Measurements from ENCODE around the gene GNAL. TPM values are rescaled to one million over a fixed set of nuclear protein-coding genes. Genes with fewer than 3 reads are reported as not detected.
"Not testable (repeated sequence)": the region's sequence is repeated elsewhere in the genome, so short reads cannot be mapped to it uniquely, and the experiment has no call there.

Gene GNAL
- total and polyA plus RNA-seq, 2 of the 4 experiments (the other 2 are of a cell fraction), result 0.15 to 0.36 TPM

DNA sequence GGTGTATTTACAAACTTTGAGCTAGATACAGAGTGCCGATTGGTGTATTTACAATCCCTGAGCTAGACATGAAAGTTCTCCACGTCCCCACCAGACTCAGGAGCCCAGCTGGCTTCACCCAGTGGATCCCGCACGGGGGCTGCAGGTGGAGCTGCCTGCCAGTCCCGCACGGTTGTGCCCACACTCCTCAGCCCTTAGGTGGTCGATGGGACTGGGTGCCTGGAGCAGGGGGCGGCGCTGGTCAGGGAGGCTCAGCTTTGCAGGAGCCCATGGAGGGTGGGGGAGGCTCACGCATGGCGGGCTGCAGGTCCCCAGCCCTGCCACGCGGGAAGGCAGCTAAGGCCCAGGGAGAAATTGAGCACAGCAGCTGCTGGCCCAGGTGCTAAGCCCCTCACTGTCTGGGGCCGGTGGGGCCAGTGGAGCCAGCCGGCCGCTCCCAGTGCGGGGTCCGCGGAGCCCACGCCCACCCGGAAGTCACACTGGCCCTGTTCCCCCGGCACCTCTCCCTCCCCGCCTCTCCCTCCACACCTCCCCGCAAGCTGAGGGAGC is 27.8 kb downstream of the GNAL start:
- in situ Hi-C loops (cut with MboI; ENCODE audit: low sequenced_read_pairs); H3K23ac ChIP-seq (ENCODE audit: low read depth, low read length); H4K8ac ChIP-seq (ENCODE audit: low read depth in 2 of 2, low read length in 2 of 2); H3K9me3 ChIP-seq (ENCODE audit: control insufficient read depth, insufficient read depth, low read length); ATAC-seq (ENCODE audit: low read depth); H3K9me1 ChIP-seq (ENCODE audit: insufficient read depth, low read length); H3K4ac ChIP-seq (ENCODE audit: low read depth, low read length); CTCF ChIA-PET; H2BK5ac ChIP-seq (ENCODE audit: low read depth, low read length, poor library complexity, severe bottlenecking); H3K56ac ChIP-seq (ENCODE audit: extremely low read depth, insufficient read depth, low read length); H3K9ac ChIP-seq (ENCODE audit: low read depth, low read length); H3K14ac ChIP-seq (replicated peaks; ENCODE audit: low read depth, low read length); dilution Hi-C loops (cut with HindIII; ENCODE audit: low sequenced_read_pairs, unreplicated experiment); H2AFZ ChIP-seq (replicated peaks; ENCODE audit: low read length, poor library complexity); H3K4me3 ChIP-seq (ENCODE audit: insufficient read depth, low read depth, low read length); H4K5ac ChIP-seq (ENCODE audit: low read depth, low read length); intact Hi-C loops (cut with micrococcal nuclease); H3K36me3 ChIP-seq (ENCODE audit: control insufficient read depth, insufficient read depth, low read length); H4K20me1 ChIP-seq (ENCODE audit: insufficient read depth, low read length); H2BK120ac ChIP-seq (ENCODE audit: low read depth, low read length); H3K79me1 ChIP-seq (ENCODE audit: low read depth in 1 of 2, low read length in 2 of 2); H3K4me2 ChIP-seq (ENCODE audit: low read depth, low read length); POLR2A ChIA-PET (ENCODE audit: unreplicated experiment); H3K4me1 ChIP-seq (ENCODE audit: control insufficient read depth, insufficient read depth, low read length); DNase-seq; H2BK20ac ChIP-seq (ENCODE audit: low read depth, low read length); H2AK5ac ChIP-seq (ENCODE audit: low read depth, low read length); BruUV-seq (replicated peaks); H4K91ac ChIP-seq (ENCODE audit: insufficient read depth, low read depth, low read length); H3K18ac ChIP-seq (ENCODE audit: low read depth, low read length); H2BK15ac ChIP-seq (ENCODE audit: low read depth, low read length); H3K27ac ChIP-seq (ENCODE audit: insufficient read depth, low read length); H2AK9ac ChIP-seq (replicated peaks; ENCODE audit: low read depth, low read length, poor library complexity): not testable (repeated sequence)
- WGBS, 2 experiments (ENCODE audit: extremely low coverage in 2 of 2, insufficient read length in 1 of 2), result 90% methylated on average over 2 of the region's 24 CpGs; no CpG with 5 or more reads in 1 of the 2 experiments
- peaks cover 19% of the 10 kb centered on the region for H3K27me3 ChIP-seq (ENCODE audit: control insufficient read depth, insufficient read depth, low read length)
